GM19463 (cell line): ENCODE results near the gene NPW.

Experiments used
- ATAC-seq: cut with Tn5 transposase; IDR thresholded peaks from one replicate; pipeline ENCODE4 v1.9.1; 2021; ENCODE audit warnings: mild to moderate bottlenecking, moderate library complexity; ENCODE audit not compliant: unreplicated experiment

NPW gene

DNA sequence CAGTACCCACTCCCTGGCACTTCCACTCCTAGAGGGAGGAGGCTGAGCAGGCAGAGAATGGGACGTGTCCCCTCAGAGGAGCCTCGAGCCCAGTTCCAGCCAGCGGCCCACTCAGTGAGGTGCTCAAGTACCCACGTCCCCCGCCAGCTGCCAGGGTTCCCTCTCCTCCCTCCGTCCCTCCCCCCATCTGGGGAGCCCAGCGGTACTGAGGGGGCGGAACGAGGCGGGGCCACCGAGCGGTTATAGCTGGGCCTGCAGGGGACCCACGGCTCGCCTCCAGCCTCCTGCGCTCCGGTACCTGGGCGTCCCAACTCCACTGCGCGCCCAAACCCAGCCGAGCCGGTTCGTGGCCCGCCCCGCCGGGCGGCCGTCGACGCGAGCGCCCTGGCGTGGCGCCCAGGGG is at the start of gene NPW:
TSS of gene NPW (plus strand) at position 268 of the 403 bp plus-strand sequence.
- no peak for ATAC-seq

DNA sequence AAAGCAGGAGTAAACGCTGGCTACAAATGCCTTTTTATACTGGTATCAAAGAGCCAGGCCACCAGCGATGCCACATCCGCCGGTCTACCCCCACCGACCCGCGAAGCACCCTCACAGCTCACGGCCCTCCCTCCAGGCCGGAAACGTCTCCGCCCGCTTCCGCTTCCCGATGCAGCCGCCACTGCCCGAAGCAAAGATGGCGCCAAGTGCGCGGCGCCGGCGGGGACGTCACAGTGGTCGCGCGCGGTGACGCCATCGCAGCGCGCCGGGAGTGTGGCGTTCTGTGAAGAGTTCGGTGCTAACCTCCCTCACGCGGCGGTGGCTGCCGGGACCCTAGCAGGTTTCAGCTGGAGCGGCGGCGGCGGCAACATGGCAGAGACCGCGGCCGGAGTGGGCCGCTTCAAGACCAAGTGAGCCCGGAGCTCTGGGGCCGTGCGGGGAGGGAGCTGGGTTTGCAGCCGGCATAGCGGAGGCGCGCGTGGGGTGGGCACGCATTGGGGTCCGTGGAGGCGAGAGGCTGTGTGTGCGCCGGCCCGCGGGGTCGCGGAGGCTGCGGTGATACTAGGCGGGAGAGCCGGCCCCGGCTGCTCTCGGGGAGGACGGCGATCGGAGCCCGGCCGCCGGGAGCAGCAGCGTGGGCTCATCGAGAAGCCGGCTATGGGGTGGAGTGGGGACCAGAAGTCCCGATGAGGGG is 47.6 kb upstream of the NPW start, which contains the start of gene TBL3:
TSS of gene TBL3 (plus strand) at position 258 of the 694 bp plus-strand sequence. CDS start at position 370, 112 bp downstream.
- ATAC-seq = peak; percentile 90

DNA sequence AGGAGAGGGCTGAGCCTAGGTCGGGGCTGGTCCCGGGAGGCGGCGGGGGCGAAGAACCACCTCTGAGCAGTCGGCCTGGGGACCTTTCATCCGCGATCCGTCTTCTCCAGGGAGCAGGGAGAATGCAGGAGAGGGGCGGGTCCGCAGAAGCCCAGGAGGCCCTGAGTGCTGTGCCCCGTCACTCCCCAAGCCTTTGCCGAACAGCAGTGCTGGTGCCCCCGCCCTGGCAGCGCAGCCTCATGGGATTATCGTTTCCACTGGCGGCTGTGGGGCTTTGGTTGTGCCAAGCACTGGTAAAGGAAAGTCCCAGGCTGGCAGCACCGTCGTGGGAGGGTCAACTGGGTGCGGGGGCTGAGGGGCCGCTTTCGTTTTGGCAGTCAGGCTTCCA is 47.1 kb upstream of the NPW start:
- ATAC-seq = no peak

DNA sequence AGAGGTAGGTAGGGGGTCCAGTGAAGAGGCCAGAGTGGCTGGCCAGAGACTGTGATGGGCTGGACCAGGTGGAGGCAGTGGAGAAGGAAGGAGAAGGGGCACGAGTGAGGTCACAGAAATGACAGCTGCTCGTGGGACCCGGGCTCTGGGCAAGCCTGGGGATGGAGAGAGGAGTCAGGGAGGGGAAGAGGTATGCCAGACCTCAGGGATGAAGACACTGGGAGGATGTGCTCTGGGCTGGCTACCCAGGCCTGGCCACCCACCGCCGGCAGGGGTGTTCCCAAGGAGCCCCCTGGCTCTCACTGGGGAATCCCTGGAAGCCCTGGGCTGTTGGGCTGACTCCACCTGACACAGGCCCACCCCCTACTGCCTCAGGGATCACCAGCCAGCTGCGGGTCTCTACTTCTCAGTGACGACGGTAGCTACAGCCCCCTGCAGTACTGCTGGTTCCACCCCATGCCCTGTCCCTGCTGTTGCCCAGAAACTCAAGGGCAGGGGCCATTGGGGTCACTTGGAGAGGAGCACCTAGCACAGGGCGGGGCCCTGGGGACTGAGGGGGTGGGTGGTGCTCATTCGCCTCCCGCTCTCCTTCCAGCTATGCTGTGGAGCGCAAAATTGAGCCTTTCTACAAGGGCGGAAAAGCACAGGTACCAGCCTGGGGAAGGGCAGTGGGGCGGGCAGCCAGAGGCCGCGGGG is 46.0 kb upstream of the NPW start:
- ATAC-seq = no peak

DNA sequence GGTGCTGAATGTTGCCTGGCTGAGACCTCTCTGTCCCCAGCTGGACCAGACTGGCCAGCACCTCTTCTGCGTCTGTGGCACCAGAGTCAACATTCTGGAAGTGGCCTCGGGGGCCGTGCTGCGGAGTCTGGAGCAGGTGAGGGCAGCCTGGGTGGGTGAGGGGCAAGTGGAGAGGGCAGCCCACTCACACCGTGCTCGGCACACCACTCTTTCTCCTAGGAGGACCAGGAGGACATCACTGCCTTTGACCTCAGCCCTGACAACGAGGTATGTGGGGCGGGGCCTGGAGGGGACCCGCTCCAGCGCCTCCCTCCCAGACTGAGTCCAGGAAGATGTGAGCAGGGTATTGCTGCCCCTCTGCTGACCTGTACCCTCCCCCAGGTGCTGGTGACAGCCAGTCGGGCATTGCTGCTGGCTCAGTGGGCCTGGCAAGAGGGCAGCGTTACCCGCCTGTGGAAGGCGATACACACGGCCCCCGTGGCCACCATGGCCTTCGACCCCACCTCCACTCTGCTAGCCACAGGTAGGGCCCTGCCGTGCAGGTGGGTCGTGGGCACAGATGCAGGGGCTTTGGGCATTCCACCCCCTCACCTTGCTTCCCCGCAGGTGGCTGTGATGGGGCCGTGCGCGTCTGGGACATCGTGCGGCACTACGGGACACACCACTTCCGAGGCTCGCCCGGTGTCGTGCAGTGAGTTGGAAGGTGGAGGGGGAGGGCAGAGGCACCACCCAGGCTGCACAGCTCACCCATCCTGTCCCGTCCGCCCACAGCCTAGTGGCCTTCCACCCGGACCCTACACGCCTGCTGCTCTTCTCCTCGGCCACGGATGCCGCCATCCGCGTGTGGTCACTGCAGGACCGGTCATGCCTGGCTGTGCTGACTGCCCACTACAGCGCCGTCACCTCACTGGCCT is 45.2 kb upstream of the NPW start:
- no peak for ATAC-seq

DNA sequence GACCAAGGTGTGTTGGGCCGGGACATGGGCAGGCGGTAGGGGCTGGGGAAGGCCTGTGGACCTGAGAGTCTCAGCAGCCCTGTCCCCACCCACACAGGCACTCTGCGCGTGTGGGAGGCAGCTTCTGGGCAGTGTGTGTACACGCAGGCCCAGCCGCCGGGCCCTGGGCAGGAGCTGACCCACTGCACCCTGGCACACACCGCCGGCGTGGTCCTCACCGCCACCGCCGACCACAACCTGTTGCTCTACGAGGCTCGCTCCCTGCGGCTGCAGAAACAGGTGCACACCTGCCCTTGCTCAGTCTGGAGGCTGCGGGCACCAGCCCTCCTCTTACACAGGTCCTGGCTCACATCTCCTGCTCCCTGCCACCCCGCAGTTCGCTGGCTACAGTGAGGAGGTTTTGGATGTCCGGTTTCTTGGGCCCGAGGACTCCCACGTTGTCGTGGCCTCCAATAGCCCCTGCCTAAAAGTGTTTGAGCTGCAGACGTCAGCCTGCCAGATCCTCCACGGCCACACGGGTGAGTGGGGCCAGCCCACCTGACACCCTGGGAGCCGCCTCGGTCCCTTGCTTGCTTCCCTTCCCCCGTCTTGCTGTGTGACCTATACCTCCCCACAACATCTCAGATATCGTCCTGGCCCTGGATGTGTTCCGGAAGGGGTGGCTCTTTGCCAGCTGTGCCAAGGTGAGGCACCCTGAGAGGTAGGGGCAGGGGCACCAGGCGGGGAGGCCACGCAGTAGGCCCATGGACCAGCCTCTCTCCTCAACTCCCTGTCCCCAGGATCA is 44.0 kb upstream of the NPW start:
- ATAC-seq = no peak

DNA sequence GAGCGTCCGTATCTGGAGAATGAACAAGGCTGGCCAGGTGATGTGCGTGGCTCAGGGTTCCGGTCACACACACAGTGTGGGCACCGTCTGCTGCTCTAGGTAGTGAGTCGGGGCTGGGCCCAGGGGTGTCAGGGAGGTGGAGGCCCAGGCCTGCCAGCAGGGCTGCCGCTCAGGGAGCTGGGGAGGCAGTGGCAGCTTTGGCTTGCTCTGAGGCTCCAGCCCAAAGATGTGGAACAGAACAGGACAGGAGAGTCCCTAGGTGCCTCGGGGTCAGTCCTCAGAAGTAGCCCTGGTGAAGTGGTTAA is 43.4 kb upstream of the NPW start:
- no peak for ATAC-seq

DNA sequence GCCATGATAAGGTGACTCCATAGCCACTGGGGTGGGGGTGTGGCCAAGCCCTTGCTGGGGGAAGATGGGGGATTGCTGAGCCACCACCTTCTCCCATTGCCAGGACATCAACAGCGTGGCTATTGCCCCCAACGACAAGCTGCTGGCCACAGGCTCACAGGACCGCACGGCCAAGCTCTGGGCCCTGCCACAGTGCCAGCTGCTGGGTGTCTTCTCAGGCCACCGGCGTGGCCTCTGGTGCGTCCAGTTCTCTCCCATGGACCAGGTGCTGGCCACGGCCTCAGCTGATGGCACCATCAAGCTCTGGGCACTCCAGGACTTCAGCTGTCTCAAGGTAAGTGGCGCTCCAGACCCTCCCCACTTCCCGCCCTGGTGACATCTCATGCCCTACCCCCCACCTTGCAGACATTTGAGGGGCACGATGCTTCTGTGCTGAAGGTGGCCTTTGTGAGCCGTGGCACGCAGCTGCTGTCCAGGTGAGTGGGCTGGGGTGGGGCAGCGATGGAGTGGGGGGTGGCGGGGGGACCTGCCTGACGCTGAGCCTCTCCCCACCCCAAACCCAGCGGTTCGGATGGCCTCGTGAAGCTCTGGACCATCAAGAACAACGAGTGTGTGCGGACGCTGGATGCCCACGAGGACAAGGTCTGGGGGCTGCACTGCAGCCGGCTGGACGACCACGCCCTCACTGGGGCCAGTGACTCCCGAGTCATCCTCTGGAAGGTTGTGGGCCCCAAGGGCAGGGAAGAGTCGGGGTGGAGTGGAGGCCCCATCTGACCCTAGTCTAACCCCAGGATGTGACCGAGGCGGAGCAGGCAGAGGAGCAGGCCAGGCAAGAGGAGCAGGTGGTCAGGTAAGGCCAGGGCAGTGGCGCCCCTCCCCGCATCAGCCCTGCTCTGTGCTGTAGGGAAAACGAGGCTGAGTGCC is 42.4 kb upstream of the NPW start:
- no peak for ATAC-seq

DNA sequence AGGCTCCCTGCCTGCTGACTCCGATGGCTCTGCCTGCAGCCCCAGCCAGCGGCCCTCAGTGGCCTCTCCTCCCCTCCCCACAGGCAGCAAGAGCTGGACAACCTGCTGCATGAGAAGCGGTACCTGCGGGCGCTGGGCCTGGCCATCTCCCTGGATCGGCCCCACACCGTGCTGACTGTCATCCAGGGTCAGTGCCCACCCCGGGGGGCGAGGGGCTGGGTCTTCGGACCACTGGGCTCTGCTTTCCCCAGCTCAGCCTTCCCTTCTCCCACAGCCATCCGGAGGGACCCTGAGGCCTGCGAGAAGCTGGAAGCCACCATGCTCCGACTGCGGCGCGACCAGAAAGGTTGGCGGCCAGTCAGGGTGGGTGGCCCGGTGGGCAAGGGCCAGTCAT is 41.7 kb upstream of the NPW start:
- ATAC-seq = no peak

DNA sequence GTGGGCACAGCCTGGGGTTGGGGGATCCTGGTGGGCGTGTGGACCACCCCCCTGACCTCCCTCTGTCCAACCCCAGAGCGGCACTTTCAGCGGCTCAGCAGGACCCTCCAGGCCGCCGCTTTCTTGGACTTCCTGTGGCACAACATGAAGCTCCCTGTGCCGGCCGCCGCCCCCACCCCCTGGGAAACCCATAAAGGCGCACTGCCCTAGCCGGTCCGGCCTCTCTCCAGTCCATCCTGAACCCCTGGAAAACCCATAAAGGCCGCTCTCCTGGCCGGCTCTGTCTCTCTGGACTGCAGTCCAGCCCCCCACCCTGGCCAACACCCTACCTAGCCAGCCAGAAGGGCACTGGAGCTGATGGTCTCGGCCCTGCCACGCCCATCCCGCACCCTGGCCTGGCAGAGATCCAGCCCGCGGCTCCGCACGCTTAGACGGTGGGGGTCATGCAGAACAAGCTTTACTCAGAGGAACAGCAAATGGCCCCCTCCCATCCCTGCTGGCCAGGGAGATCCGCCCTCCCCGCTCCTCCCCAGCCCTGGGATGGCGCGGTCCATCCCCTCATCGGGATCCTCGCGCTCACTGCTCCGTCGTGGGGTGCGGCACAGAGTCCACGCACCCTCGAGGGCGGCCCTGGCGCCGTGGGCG is 41.0 kb upstream of the NPW start:
- no peak for ATAC-seq

DNA sequence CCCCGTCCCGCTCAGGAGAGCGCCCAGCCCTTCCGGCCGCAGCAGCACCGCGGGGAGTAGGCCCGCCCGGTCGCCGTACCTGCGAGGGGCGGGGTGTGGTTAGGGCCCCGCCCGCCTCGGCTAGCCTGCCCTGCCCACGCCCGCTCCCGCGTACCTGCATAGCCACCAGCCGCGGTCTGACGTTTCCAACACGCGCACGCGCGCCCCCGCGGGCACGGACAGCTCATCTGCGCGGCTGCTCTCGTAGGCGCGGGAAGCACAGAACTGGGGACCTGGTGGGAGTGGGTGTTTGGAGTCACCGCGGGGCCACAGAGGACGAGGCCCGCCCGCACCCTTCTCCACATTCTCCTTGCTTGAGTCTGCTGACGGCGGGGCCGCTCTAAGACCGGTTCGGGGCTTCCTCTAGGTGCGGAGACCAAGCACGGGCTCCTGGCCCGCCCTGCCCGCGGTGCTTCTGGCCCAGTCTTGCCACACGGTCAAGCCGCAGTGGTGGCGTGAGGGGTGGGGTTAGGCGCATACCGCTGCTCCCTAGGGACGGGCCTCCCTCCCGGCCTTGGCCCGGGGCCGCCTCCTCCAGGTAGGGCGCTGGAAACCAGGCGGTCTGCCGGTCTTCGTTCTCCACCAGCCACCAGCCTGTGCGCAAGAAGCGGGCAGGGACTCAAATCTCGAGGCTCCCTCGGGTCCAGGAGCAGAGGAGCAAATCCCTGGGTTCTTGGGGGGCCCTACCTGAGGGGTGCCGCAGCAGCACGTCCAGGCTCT is 40.1 kb upstream of the NPW start:
- ATAC-seq = no peak

DNA sequence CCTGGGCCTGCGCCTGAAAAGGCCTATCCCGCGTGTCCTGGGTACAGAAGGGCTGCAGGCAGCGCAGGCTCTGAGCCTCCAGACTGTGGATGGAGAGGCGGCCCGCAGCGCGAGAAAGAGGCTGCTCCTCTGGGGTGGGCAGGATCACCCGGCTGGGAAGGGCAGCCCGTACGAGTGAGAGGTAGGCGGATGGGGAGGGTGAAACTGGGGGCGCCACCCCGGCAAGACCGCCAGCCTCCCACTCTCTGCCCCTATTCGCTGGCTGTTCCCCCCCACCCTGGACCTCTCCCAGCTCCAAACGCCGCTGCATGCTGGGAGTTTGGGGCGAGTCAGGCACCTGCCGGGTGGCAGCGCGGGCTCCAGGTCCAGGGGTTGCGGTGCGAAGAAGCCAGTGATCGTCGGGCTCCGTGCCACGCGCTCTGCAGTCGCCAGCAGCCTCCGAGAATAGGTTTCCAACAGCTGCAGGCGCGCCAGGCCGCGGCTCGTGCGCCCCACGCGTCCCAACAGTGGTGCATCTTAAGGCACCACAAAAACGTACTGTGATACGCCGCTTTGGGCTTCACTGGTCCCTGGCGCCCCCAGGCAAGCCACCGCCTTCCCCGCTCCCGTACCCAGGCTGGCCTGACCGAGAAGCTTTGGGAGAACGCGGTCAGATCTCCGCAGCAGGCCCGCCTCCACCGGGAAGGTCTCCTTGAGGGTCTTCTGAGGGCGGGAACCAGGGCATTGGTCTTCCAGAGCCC is 39.4 kb upstream of the NPW start:
- ATAC-seq = no peak

DNA sequence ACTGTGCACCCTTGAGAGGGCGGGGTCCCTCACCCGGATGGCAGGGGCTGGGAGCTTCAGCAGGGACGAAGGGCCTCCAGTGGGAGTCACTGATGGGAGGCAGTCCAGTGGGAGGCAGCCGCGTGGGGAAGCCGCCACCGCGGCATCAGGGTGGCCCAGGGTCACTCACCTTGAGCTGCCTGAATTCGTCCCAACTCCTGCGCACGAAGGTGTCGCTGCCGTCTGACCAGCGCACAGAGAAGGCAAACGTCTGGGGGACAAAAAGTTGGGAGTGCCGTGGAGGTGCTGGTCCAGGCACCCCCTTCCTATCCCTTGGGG is 38.9 kb upstream of the NPW start:
- ATAC-seq = no peak

DNA sequence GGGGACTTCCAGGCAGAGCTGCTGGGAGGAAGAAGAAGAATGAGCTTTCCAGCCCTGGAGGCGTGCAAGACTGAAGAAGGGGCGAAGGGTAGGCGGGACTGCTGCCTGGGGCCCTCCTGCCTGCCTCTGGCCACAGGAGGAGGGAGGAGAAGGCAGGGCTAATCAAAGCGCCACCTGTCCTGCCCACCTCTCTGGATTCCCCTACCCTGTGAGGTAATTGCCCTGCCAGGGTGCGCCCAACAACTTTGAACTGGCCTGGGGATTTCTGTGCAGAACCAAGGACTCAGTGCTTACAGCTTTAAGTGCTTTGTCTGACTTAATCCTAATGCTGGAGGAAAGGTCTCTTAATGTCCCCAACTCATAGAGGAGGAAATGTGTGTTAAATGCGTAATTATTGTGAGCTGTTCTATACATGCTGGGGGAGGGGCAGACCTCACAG is 38.2 kb upstream of the NPW start, which contains the start of gene NOXO1:
TSS of gene NOXO1 (minus strand) at position 72 of the 439 bp plus-strand sequence. CDS start 290 bp downstream, outside the sequence.
- no peak for ATAC-seq

DNA sequence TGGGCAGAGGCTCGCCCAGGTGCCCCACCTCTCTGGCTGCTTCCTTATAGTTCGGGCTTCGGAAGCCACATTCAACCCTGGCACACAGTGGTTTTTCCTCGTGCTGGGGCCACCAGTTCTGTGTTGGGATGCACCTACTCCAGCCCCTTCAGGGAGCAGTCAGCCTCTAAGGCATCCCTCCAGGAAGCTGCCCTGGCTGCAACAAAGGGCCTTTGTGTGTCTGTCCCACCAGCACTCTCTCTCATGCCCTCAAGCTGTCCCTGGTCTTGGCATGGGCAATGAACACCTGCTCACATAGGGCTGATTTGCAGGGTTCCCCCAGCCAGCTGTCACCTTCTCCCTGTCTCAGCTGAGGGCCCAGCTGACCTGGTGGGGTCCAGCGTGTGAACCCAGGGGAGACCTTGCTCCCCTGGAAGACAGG is 37.6 kb upstream of the NPW start:
- no peak for ATAC-seq

DNA sequence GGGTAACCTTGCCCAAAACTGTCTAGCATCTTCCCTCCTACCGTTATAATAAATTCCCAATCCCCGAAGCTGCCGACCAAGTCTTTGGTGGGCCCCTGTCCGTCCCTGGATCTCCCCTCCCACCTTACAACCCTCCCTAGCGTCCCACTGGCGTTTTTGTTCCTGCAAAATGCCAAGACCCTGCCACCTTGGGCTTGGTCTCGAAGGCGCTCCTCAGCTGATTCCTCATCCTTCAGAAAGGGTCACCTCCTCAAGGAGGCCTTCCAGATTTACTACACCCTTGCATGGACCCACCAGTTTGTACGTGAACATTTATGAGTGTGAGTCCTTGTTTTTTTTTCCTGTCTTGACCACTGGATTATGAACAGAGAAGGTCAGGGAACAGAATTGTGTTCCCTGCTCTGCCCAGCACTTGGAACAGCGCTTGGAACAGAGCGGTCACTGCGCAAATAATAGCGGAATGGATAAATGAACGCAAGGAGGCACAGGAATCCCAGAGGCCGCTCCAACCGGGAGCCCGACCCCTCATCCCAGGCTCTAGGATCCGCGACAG is 36.5 kb upstream of the NPW start:
- no peak for ATAC-seq

DNA sequence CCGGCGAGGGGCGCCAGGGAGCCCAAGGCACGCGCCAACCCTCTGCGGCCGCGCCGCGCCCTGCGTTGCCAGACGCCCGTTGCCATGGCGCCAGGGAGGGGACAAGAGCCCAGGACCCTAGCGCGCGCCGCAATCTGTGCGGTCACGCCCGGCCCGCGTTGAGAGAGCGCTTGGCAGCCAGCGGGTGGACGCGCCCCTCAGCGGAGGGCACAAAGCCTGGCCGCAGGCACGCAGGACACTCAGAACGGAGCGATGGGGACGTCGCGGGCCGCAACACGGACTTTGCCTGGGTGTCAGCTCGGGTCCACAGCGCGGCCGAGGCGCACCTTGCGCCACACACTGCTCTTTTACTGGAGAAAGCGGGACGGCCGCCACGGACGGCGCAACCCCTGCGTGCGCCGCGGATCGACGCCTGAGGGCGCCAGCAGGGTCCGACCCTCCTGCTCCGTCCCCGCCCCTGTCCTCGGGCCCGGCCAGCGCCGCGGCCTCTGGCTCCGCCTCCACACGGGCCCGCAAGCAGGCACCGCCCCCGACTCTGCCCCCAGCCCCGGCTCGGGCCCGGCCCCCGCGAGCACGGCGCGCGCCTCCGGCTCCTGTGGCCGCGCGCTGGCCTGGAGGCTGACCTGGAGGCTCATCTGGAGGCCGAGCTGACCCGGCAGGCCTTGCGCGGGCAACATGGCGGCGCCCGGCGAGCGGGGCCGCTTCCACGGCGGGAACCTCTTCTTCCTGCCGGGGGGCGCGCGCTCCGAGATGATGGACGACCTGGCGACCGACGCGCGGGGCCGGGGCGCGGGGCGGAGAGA is 35.8 kb upstream of the NPW start, which contains the start of gene GFER:
TSS of gene GFER (plus strand) at position 650 of the 803 bp plus-strand sequence. CDS start at position 676, 26 bp downstream.
- ATAC-seq = peak; percentile 82
